ENCODE measurements around the gene PYGB. TPM values are rescaled to one million over a fixed set of nuclear protein-coding genes. Genes with fewer than 3 reads are reported as not detected.

Gene PYGB
- total and polyA plus RNA-seq, 7 donors, result 4.9 to 22.3 (median 9.5) TPM

GRCh38 chr20:25344634-25345033 is 96.7 kb downstream of the PYGB start:
- Histone ChIP-seq H3K36me3 (ENCODE audit: insufficient read depth in 1 of 2, low read depth in 1 of 2) (no peaks in the 10 kb centered on the region), H3K4me1 (peaks cover 8% of the 10 kb centered on the region), H3K4me3 (no peak overlapping the region), H3K27ac (no peak overlapping the region), H3K9me3 (no peaks in the 10 kb centered on the region), H3K27me3 (ENCODE audit: insufficient read depth in 3 of 3, low read length in 2 of 3) (no peaks in the 10 kb centered on the region)
- TF ChIP-seq CTCF (IDR thresholded peaks at IDR 0.05), result no peak
- ATAC-seq (no peak), DNase-seq (no peak)
- intact Hi-C loops (cut with DNase I), result no loop called here
- WGBS, 3 donors, result 94 to 95% (median 95%) methylated on average over 3 of the region's 3 CpGs

DNA sequence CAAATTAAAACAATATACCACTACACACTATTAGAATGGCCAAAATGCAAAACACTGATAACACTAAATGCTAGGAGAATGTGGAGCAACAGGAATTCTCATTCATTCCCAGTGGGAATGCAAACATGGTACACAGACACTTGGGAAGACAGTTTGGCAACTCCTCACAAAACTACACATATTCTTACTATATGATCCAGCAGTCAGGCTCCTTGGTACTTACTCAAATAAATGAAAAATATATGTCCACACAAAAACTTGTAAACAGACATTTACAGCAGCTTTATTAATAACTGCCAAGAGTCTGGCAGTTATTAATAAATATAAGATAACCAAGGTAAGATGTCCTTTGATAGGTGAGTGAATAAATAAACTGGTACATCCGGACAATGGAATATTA is 97.8 kb downstream of the PYGB start:
- no peaks in the 10 kb centered on the region for H3K27me3 ChIP-seq (ENCODE audit: insufficient read depth in 3 of 3, low read length in 2 of 3)
- H3K27ac ChIP-seq, result no peak overlapping the region
- 96 to 100% (median 97%) methylated on average over 1 of the region's 1 CpG for WGBS, 3 donors
- no peaks in the 10 kb centered on the region for H3K36me3 ChIP-seq (ENCODE audit: insufficient read depth in 1 of 2, low read depth in 1 of 2)
- no peak overlapping the region for H3K4me3 ChIP-seq
- DNase-seq, result no peak
- intact Hi-C loops (cut with DNase I), result no loop called here
- H3K4me1 ChIP-seq, result peaks cover 8% of the 10 kb centered on the region
- TF ChIP-seq CTCF (IDR thresholded peaks at IDR 0.05), result no peak
- no peaks in the 10 kb centered on the region for H3K9me3 ChIP-seq
- ATAC-seq, result no peak

DNA sequence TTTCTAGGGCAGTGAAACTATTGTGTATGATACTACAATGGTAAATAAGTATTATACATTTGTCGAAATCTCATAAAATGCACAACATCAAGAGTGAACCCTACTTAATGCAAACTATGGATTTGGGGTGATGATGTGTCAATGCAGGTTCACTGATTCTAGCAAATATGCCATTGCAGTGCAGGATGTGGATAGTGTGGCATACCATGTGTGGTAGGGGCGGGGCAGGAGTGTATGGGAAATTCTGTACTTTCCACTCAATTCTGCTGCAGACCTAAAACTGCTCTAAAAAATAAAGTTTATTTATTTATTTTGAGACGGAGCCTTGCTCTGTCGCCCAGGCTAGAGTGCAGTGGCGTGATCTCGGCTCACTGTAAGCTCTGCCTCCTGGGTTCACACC is 98.5 kb downstream of the PYGB start:
- Histone ChIP-seq H3K36me3 (ENCODE audit: insufficient read depth in 1 of 2, low read depth in 1 of 2) (no peaks in the 10 kb centered on the region), H3K9me3 (no peaks in the 10 kb centered on the region), H3K4me3 (no peak overlapping the region), H3K27me3 (ENCODE audit: insufficient read depth in 3 of 3, low read length in 2 of 3) (no peaks in the 10 kb centered on the region), H3K4me1 (peaks cover 8% of the 10 kb centered on the region), H3K27ac (no peak overlapping the region)
- intact Hi-C loops (cut with DNase I), result no loop called here
- DNase-seq (no peak), ATAC-seq (no peak)
- no peak for TF ChIP-seq CTCF (IDR thresholded peaks at IDR 0.05)
- 96 to 100% (median 97%) methylated on average over 4 to 6 of the region's 6 CpGs for WGBS, 3 donors

Other genes with a start within 250 kb of the PYGB start
- gene ACSS1, start 189.9 kb upstream of the PYGB start, total RNA-seq, result 10 to 100 TPM; 16.8 to 53.3 (median 39.0) TPM
- gene ACSS1, start 189.9 kb upstream of the PYGB start, polyA plus RNA-seq, result 10 to 100 TPM in 2 of 3 donors, 1 to 10 TPM in 1; 8.8 to 15.1 (median 12.2) TPM
- under 1 TPM in 3 of 4 donors, not detected in 1; 0.41 to 0.52 (median 0.48) TPM for gene VSX1, start 165.9 kb upstream of the PYGB start, total RNA-seq
- gene VSX1, start 165.9 kb upstream of the PYGB start, polyA plus RNA-seq, result under 1 TPM; 0.04 to 0.07 (median 0.05) TPM
- gene ENTPD6, start 52.4 kb upstream of the PYGB start, total RNA-seq, result 10 to 100 TPM; 28.7 to 42.1 (median 34.6) TPM
- 10 to 100 TPM; 38.9 to 65.3 (median 50.5) TPM for gene ENTPD6, start 52.4 kb upstream of the PYGB start, polyA plus RNA-seq
- gene ABHD12, start 142.8 kb downstream of the PYGB start, total RNA-seq, result 10 to 100 TPM in 1 of 4 donors, 1 to 10 TPM in 3; 7.9 to 10.9 (median 8.8) TPM
- 10 to 100 TPM in 2 of 3 donors, 1 to 10 TPM in 1; 7.9 to 15.5 (median 10.5) TPM for gene ABHD12, start 142.8 kb downstream of the PYGB start, polyA plus RNA-seq
- gene GINS1, start 159.6 kb downstream of the PYGB start, total RNA-seq, result under 1 TPM in 3 of 4 donors, not detected in 1; 0.11 to 0.20 (median 0.15) TPM
- under 1 TPM; 0.07 to 0.67 (median 0.31) TPM for gene GINS1, start 159.6 kb downstream of the PYGB start, polyA plus RNA-seq

Measured in psoas muscle (tissue), 8 donors.